Motor neuron (in vitro differentiated cells): ENCODE results near the gene P4HTM. TPM values are rescaled to one million over a fixed set of nuclear protein-coding genes. Genes with fewer than 3 reads are reported as not detected.

Experiments
- ATAC-seq, 8 experiments: fragments of 200-7000 bp; cut with Tn5 transposase; replicated peaks in 6 of 8; 2 replicates each; pipeline ENCODE4 v1.8.0; 2021; ENCODE audit warnings: mild to moderate bottlenecking in 8 of 8, moderate library complexity in 8 of 8
- H3K27ac ChIP-seq, 2 donors: fragments of 250-450 bp; sonication (Bioruptor Pico); 2 replicates each; pipeline ENCODE4 v1.9.0; 2021; ENCODE audit warnings: antibody characterized with exemption in 2 of 2, mild to moderate bottlenecking in 2 of 2, moderate library complexity in 1 of 2
- H3K4me1 ChIP-seq, 2 donors: fragments of 250-450 bp; sonication (Bioruptor Pico); replicated peaks in 1 of 2; 2 replicates each; pipeline ENCODE4 v1.6.1; 2021; ENCODE audit warnings: antibody characterized with exemption in 2 of 2, mild to moderate bottlenecking in 2 of 2, moderate library complexity in 1 of 2
- H3K4me3 ChIP-seq, 5 donors: fragments of 250-450 bp; sonication (Bioruptor Pico); 2 replicates each; pipeline ENCODE4 v1.9.0; 2021; ENCODE audit warnings: antibody characterized with exemption in 5 of 5, mild to moderate bottlenecking in 5 of 5, moderate library complexity in 4 of 5
- whole genome bisulfite sequencing, 10 experiments: fragments of 450-650 bp; shearing (Covaris generic); methylation state at CpG; one replicate each; pipeline ENCODE4 v1.0.0; 2022; 5-methylcytosine and 5-hydroxymethylcytosine counted together
- in situ Hi-C, 9 experiments: fragments of 400-800 bp; cut with MboI; loops; one replicate each; pipeline ENCODE4 v1.15.0; 2021; ENCODE audit warnings: low sequenced_read_pairs in 9 of 9, low pct_unique_long_range_greater_than_20kb in 2 of 9; ENCODE audit not compliant: unreplicated experiment in 9 of 9
- total RNA-seq, 8 experiments: library from RNA; unstranded; fragments of 300-600 nt; gene quantifications; 2 replicates each; pipeline versions ENCODE4 v1.2.3 to v1.2.4, GENCODE V29; 2022

The P4HTM gene
- total RNA-seq, 8 experiments from 2014 or later = 4.9 to 94.0 (median 29.6) TPM

- Histone ChIP-seq H3K4me3 (peak overlapping the region; percentile 50 to 90 (median 57)), H3K4me1 (peaks cover 17 to 22% of the 10 kb centered on the region in 2 donors), H3K27ac (peak overlapping the region; percentile 83 to 87)
- peak in 3 of 8 experiments; percentile 18 to 26 (median 24) for ATAC-seq
- WGBS, 10 experiments = 0 to 4% (median 0%) methylated on average over 1 to 7 of the region's 21 CpGs; no CpG with 5 or more reads in 7 of the 10 experiments
- in situ Hi-C loops = loop anchor here in 2 of 9 experiments (10.0 to 25.0 kb wide), 2 partner anchors 448 to 456 kb away; partner anchors contain the start of gene NICN1 (in 1 of the 2)
Measured at GRCh38 chr3:48989126-48989795, 780 bp upstream of the P4HTM start.

GRCh38 chr3:48990636-48991469 lies 812 bp downstream of the P4HTM start:
- peak; percentile 2 to 20 (median 10) for ATAC-seq
- Histone ChIP-seq H3K4me1 (peaks cover 17 to 22% of the 10 kb centered on the region in 2 donors), H3K27ac (peak overlapping the region; percentile 83 to 87), H3K4me3 (peak overlapping the region; percentile 50 to 90 (median 57))
- 8 to 45% (median 24%) methylated on average over 1 to 14 of the region's 40 CpGs; no CpG with 5 or more reads in 3 of the 10 experiments for WGBS, 10 experiments
- in situ Hi-C loops = loop anchor here in 1 of 9 experiments (25.0 kb wide), 1 partner anchor 446 kb away; the partner anchor contains the start of gene NICN1

- Histone ChIP-seq H3K27ac (no peak overlapping the region), H3K4me3 (peak overlapping the region in 4 of 5 donors; percentile 50 to 90 (median 62)), H3K4me1 (peaks cover 22 to 25% of the 10 kb centered on the region in 2 donors)
- in situ Hi-C loops = loop anchor here in 1 of 9 experiments (25.0 kb wide), 1 partner anchor 445 kb away; the partner anchor contains the start of gene NICN1
- no peak for ATAC-seq
- WGBS, 10 experiments = 55 to 100% (median 84%) methylated on average over 1 to 4 of the region's 5 CpGs; no CpG with 5 or more reads in 2 of the 10 experiments
Measured at GRCh38 chr3:48991851-48992545, 2.0 kb downstream of the P4HTM start.

- Histone ChIP-seq H3K4me3 (no peak overlapping the region), H3K4me1 (peaks cover 37% of the 10 kb centered on the region in 2 donors), H3K27ac (no peak overlapping the region)
- in situ Hi-C loops = loop anchor here in 1 of 9 experiments (25.0 kb wide), 1 partner anchor 443 kb away; the partner anchor contains the start of gene NICN1
- no peak for ATAC-seq
Measured at GRCh38 chr3:48993834-48994233, 3.8 kb downstream of the P4HTM start.

DNA sequence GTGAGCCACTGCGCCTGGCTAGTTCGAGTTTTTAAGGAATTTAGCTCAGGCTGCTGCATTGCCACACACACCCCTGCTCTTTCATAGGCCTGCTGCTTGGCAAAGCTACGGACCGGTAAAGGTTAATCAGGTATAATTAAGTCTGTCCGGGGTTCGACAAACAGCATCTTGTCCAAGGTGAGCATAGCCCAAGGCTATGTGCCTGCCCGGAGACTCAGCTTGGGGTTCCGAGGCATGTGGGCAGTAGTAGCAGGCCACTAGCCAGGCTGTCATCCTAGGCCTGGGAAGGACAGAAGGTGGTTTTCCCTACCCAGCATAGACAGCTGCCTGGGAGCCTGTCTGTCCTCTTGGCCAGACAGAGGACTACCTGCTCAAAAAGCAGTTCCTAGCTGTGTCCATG lies 6.6 kb downstream of the P4HTM start:
- in situ Hi-C loops = loop anchor here in 1 of 9 experiments (25.0 kb wide), 1 partner anchor 441 kb away; the partner anchor contains the start of gene NICN1
- no peak for ATAC-seq
- 80 to 100% (median 93%) methylated on average over 1 to 5 of the region's 8 CpGs; no CpG with 5 or more reads in 4 of the 10 experiments for WGBS, 10 experiments
- Histone ChIP-seq H3K27ac (peak overlapping the region in 1 of 2 donors; percentile 45), H3K4me3 (no peak overlapping the region), H3K4me1 (peaks cover 38% of the 10 kb centered on the region in 2 donors)

GRCh38 chr3:48997102-48997635 lies 7.1 kb downstream of the P4HTM start:
- in situ Hi-C loops = loop anchor here in 1 of 9 experiments (25.0 kb wide), 1 partner anchor 440 kb away; the partner anchor contains the start of gene NICN1
- Histone ChIP-seq H3K4me1 (peaks cover 34 to 35% of the 10 kb centered on the region in 2 donors), H3K27ac (peak overlapping the region; percentile 45 to 69), H3K4me3 (no peak overlapping the region)
- WGBS, 10 experiments = 54 to 100% (median 94%) methylated on average over 1 to 4 of the region's 8 CpGs; no CpG with 5 or more reads in 4 of the 10 experiments
- ATAC-seq = peak in 3 of 8 experiments; percentile 9 to 52 (median 10)

- ATAC-seq = peak in 6 of 8 experiments; percentile 20 to 94 (median 92)
- WGBS, 10 experiments = 18 to 90% (median 75%) methylated on average over 1 to 8 of the region's 20 CpGs; no CpG with 5 or more reads in 6 of the 10 experiments
- peak overlapping the region; percentile 45 to 69 for H3K27ac ChIP-seq
- peaks cover 34 to 35% of the 10 kb centered on the region in 2 donors for H3K4me1 ChIP-seq
- H3K4me3 ChIP-seq = no peak overlapping the region
- in situ Hi-C loops = loop anchor here in 1 of 9 experiments (25.0 kb wide), 1 partner anchor 439 kb away; the partner anchor contains the start of gene NICN1
Measured at GRCh38 chr3:48997714-48998637, 7.9 kb downstream of the P4HTM start.

GRCh38 chr3:48999085-48999858 lies 9.2 kb downstream of the P4HTM start:
- WGBS, 10 experiments = 73 to 100% (median 80%) methylated on average over 1 to 5 of the region's 8 CpGs; no CpG with 5 or more reads in 4 of the 10 experiments
- ATAC-seq = peak in 1 of 8 experiments; percentile 15
- in situ Hi-C loops = loop anchor here in 1 of 9 experiments (25.0 kb wide), 1 partner anchor 438 kb away; the partner anchor contains the start of gene NICN1
- H3K4me3 ChIP-seq = no peak overlapping the region
- peaks cover 34 to 35% of the 10 kb centered on the region in 2 donors for H3K4me1 ChIP-seq
- peak overlapping the region; percentile 45 to 69 for H3K27ac ChIP-seq

- in situ Hi-C loops = no loop called here
- no peak for ATAC-seq
- Histone ChIP-seq H3K27ac (no peak overlapping the region), H3K4me1 (peaks cover 37 to 38% of the 10 kb centered on the region in 2 donors), H3K4me3 (no peak overlapping the region)
- WGBS, 10 experiments = 90 to 100% (median 98%) methylated on average over 1 to 3 of the region's 6 CpGs; no CpG with 5 or more reads in 6 of the 10 experiments
Measured at GRCh38 chr3:49001155-49001554, 11.1 kb downstream of the P4HTM start.

DNA sequence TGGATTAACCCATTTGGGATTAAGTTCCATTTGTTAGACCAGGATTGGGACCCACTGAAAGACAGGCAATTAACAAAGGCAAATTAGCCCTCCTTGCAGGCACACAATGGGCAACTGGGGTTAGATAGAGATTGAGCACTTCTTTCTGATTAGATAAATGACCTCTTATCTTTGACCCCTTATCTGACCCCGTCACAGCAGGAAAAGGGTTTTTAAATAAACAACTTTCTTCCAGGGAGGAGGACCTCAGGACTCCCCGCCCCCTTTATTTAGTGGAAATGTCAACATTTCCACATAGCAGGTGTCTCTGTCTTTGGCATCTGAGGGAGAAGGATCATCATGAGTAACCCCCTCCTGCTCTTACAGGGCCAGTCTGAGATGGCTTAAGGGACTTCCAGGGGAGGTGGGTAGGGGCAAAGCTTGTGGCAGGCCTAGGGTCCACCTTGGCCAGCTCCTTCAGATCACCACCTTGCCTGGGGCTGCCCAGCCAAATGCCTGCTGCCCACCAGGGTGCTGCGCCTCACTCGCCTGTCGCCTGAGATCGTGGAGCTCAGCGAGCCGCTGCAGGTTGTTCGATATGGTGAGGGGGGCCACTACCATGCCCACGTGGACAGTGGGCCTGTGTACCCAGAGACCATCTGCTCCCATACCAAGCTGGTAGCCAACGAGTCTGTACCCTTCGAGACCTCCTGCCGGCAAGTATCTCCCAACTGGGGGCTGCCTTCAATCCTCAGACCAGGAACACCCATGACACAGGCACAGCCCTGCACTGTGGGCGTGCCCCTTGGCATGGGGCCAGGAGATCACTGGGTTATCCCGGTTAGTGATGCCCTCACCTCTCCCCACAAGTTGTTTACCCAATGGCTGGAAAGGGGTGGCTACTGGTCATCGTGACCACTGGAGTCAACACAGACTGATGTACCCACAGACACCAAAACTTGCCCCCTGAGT lies 14.6 kb downstream of the P4HTM start:
- Histone ChIP-seq H3K4me1 (peaks cover 16 to 18% of the 10 kb centered on the region in 2 donors), H3K4me3 (no peak overlapping the region), H3K27ac (no peak overlapping the region)
- ATAC-seq = no peak
- 66 to 100% (median 96%) methylated on average over 1 to 13 of the region's 16 CpGs; no CpG with 5 or more reads in 2 of the 10 experiments for WGBS, 10 experiments
- in situ Hi-C loops = no loop called here
